Esophagus muscularis mucosa (tissue), 4 donors: ENCODE results near the gene METTL25B.

Experiments used
- CTCF ChIP-seq, 3 experiments: fragments of 200-600 bp in 2 of 3; fragments of 450-650 bp in 1 of 3; sonication (generic) in 2 of 3; IDR thresholded peaks; one replicate each; pipeline ENCODE4 v1.5.1; 2017 to 2019; ENCODE audit warnings: antibody characterized with exemption in 3 of 3, mild to moderate bottlenecking in 2 of 3, moderate library complexity in 1 of 3
- EP300 ChIP-seq: sonication (generic); formaldehyde crosslinking; IDR thresholded peaks from one replicate; pipeline ENCODE4 v1.6.1; 2017; ENCODE audit warnings: antibody characterized with exemption
- POLR2A ChIP-seq: fragments of 450-650 bp; IDR thresholded peaks from one replicate; pipeline ENCODE4 v1.6.1; 2017; ENCODE audit warnings: antibody characterized with exemption, moderate library complexity, mild to moderate bottlenecking, low read depth

- TF ChIP-seq POLR2A (no peak), EP300 (no peak), CTCF (IDR thresholded peaks at IDR 0.05) (no peak)
Observed at GRCh38 chr1:156692441-156692924, 35.8 kb upstream of the METTL25B start.
